GM23338 (cell line): ENCODE results near the gene APOBEC3B. TPM values are rescaled to one million over a fixed set of nuclear protein-coding genes. Genes with fewer than 3 reads are reported as not detected.

ENCODE experiments used
- ATAC-seq: fragments of 200-7000 bp; cut with Tn5 transposase; 3 replicates; pipeline ENCODE4 v1.9.1; 2020
- DNase-seq: peaks from one replicate; pipeline ENCODE4 v3.0.0-alpha.2; 2015; ENCODE audit warnings: low spot score
- H2AFZ ChIP-seq: fragments of 200-600 bp; sonication (generic); 2 replicates; pipeline ENCODE4 v1.8.0; 2016; ENCODE audit warnings: antibody characterized with exemption, mild to moderate bottlenecking, moderate library complexity
- H3F3A ChIP-seq: fragments of 200-600 bp; sonication (generic); replicated peaks from 2 replicates; pipeline ENCODE4 v1.8.0; 2017; ENCODE audit warnings: antibody characterized with exemption, mixed run types, low read depth
- H3K27ac ChIP-seq: fragments of 200-600 bp; sonication (generic); 2 replicates; pipeline ENCODE4 v1.6.1; 2016; ENCODE audit warnings: low read depth
- H3K27me3 ChIP-seq: fragments of 200-600 bp; sonication (generic); 2 replicates; pipeline ENCODE4 v1.8.0; 2016; ENCODE audit warnings: mild to moderate bottlenecking, mixed run types, moderate library complexity; ENCODE audit not compliant: insufficient read depth
- H3K36me3 ChIP-seq: fragments of 200-600 bp; sonication (generic); 2 replicates; pipeline ENCODE4 v1.8.0; 2016; ENCODE audit warnings: mild to moderate bottlenecking; ENCODE audit not compliant: insufficient read depth
- H3K4me1 ChIP-seq: fragments of 200-600 bp; sonication (generic); 2 replicates; pipeline ENCODE4 v1.8.0; 2016; ENCODE audit warnings: mild to moderate bottlenecking, moderate library complexity; ENCODE audit not compliant: insufficient read depth
- H3K4me2 ChIP-seq: fragments of 200-600 bp; sonication (generic); 2 replicates; pipeline ENCODE4 v1.7.1; 2017; ENCODE audit warnings: mixed run types
- H3K4me3 ChIP-seq: fragments of 200-600 bp; sonication (generic); 2 replicates; pipeline ENCODE4 v1.6.1; 2016; ENCODE audit warnings: mixed run types
- H3K79me2 ChIP-seq: fragments of 200-600 bp; sonication (generic); replicated peaks from 2 replicates; pipeline ENCODE4 v1.8.0; 2017; ENCODE audit warnings: mild to moderate bottlenecking; ENCODE audit not compliant: insufficient read depth
- H3K9me2 ChIP-seq: fragments of 200-600 bp; sonication (generic); 2 replicates; pipeline ENCODE4 v1.8.0; 2017; ENCODE audit not compliant: insufficient read depth
- H4K20me1 ChIP-seq: fragments of 200-600 bp; sonication (generic); replicated peaks from 2 replicates; pipeline ENCODE4 v1.8.0; 2017; ENCODE audit warnings: mild to moderate bottlenecking; ENCODE audit not compliant: insufficient read depth
- H3K27ac Mint-ChIP-seq: 2 replicates; pipeline ENCODE4 v1.8.0; 2020; ENCODE audit warnings: inconsistent platforms, mild to moderate bottlenecking, moderate library complexity, mixed read lengths
- H3K27me3 Mint-ChIP-seq: 3 replicates; pipeline ENCODE4 v1.8.0; 2022; ENCODE audit warnings: low read depth, mild to moderate bottlenecking, moderate library complexity, mixed read lengths, inconsistent platforms; ENCODE audit not compliant: insufficient read depth, poor library complexity
- H3K36me3 Mint-ChIP-seq: 3 replicates; pipeline ENCODE4 v1.8.0; 2021; ENCODE audit warnings: low read depth, mild to moderate bottlenecking, inconsistent platforms, moderate library complexity, mixed read lengths
- H3K4me1 Mint-ChIP-seq: 3 replicates; pipeline ENCODE4 v1.8.0; 2020; ENCODE audit warnings: mild to moderate bottlenecking, inconsistent platforms, mixed read lengths
- H3K4me3 Mint-ChIP-seq: 3 replicates; pipeline ENCODE4 v1.8.0; 2021; ENCODE audit warnings: moderate library complexity, mild to moderate bottlenecking, inconsistent platforms, mixed read lengths
- H3K9me3 Mint-ChIP-seq: 3 replicates; pipeline ENCODE4 v1.8.0; 2020; ENCODE audit warnings: moderate library complexity, mild to moderate bottlenecking, inconsistent platforms, mixed read lengths
- CREB1 ChIP-seq: fragments of 250-450 bp; sonication (Bioruptor Pico); IDR thresholded peaks from 2 replicates; pipeline ENCODE4 v1.5.0; 2020; ENCODE audit warnings: low read depth, mild to moderate bottlenecking, moderate library complexity
- EZH2 ChIP-seq: fragments of 200-600 bp; sonication (generic); IDR thresholded peaks from one replicate; pipeline ENCODE4 v1.8.0; 2017; ENCODE audit warnings: antibody characterized with exemption, mild to moderate bottlenecking, low read depth; ENCODE audit not compliant: unreplicated experiment
- EZH2phosphoT487 ChIP-seq: fragments of 200-600 bp; sonication (generic); IDR thresholded peaks from one replicate; pipeline ENCODE4 v1.8.1; 2018; ENCODE audit warnings: antibody characterized with exemption; ENCODE audit not compliant: unreplicated experiment
- NANOG ChIP-seq: IDR thresholded peaks from 2 replicates; pipeline ENCODE4 v1.6.1; 2016; ENCODE audit warnings: antibody characterized with exemption, borderline replicate concordance
- POLR2AphosphoS5 ChIP-seq: IDR thresholded peaks from 2 replicates; pipeline ENCODE4 v1.6.1; 2016; ENCODE audit warnings: antibody characterized with exemption, low read depth
- STAT1 ChIP-seq: IDR thresholded peaks from one replicate; pipeline ENCODE4 v1.6.1; 2016; ENCODE audit warnings: antibody characterized with exemption; ENCODE audit not compliant: unreplicated experiment
- ZNF114 ChIP-seq: fragments of 250-450 bp; sonication (Bioruptor Pico); IDR thresholded peaks from 2 replicates; pipeline ENCODE4 v1.5.0; 2020; ENCODE audit warnings: mild to moderate bottlenecking, moderate library complexity
- ZNF331 ChIP-seq: fragments of 250-450 bp; sonication (Bioruptor Pico); IDR thresholded peaks from 2 replicates; pipeline ENCODE4 v1.5.0; 2020; ENCODE audit warnings: low read depth, mild to moderate bottlenecking, moderate library complexity
- polyA plus RNA-seq: library from polyadenylated mRNA; unstranded; fragments of >200 nt; fragmentation: Nextera tagmentation; extraction: Ambion mirVana; gene quantifications from 2 replicates; pipeline ENCODE4 v1.2.1, GENCODE V29; 2016
- total RNA-seq: library from RNA; depleted of rRNA; stranded (reverse); fragments of >200 nt; shearing (Covaris generic); gene quantifications from 2 replicates; pipeline ENCODE4 v1.2.3, GENCODE V29; 2014
- TF ChIP-seq, protein P1 (sequence below): IDR thresholded peaks from one replicate; pipeline ENCODE4 v1.6.1; 2018; ENCODE audit warnings: antibody characterized with exemption; ENCODE audit not compliant: unreplicated experiment
- TF ChIP-seq, protein P2 (sequence below): fragments of 250-450 bp; sonication (Bioruptor Pico); IDR thresholded peaks from 2 replicates; pipeline ENCODE4 v1.5.0; 2020; ENCODE audit warnings: mild to moderate bottlenecking, moderate library complexity

Gene APOBEC3B
- total and polyA plus RNA-seq, 2 experiments from 2014 or later, result 7.0 to 9.2 TPM

DNA sequence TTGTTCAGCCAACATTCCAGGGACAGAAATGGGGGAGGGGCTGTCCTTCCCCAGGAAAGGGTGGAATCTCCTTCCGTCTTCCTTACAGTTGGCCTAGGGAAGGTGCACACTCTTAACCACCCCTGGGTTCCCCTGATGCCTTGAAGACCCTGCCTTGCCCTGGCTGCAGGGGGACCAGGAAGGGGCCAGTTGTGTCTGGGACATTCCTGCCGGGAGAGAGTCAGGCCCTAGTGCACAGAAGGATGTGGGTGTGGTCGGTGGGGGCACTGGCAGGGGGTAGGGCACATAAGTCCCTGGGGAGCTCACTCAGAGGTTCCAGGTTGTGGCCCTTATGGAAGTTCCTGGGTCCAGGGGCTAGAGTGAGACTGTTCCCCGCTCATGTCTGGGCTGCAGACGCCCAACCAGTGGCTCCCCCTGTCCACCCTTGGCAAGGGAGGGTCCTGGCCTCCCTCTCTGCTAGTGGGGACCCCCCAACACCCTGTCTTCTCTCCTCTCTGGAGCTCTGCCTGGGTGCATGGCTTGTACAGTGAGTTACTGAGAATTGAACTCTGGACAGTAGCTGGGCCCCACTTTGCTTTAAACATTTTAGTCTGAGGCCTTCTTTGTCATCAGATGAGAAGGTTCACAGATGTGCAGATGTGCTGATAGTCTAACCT, 26.8 kb upstream of the APOBEC3B start:
- no peak for TF ChIP-seq STAT1
- TF ChIP-seq, protein P1, sequence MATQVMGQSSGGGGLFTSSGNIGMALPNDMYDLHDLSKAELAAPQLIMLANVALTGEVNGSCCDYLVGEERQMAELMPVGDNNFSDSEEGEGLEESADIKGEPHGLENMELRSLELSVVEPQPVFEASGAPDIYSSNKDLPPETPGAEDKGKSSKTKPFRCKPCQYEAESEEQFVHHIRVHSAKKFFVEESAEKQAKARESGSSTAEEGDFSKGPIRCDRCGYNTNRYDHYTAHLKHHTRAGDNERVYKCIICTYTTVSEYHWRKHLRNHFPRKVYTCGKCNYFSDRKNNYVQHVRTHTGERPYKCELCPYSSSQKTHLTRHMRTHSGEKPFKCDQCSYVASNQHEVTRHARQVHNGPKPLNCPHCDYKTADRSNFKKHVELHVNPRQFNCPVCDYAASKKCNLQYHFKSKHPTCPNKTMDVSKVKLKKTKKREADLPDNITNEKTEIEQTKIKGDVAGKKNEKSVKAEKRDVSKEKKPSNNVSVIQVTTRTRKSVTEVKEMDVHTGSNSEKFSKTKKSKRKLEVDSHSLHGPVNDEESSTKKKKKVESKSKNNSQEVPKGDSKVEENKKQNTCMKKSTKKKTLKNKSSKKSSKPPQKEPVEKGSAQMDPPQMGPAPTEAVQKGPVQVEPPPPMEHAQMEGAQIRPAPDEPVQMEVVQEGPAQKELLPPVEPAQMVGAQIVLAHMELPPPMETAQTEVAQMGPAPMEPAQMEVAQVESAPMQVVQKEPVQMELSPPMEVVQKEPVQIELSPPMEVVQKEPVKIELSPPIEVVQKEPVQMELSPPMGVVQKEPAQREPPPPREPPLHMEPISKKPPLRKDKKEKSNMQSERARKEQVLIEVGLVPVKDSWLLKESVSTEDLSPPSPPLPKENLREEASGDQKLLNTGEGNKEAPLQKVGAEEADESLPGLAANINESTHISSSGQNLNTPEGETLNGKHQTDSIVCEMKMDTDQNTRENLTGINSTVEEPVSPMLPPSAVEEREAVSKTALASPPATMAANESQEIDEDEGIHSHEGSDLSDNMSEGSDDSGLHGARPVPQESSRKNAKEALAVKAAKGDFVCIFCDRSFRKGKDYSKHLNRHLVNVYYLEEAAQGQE, result no peak
- TF ChIP-seq EZH2, result no peak
- no peak for TF ChIP-seq ZNF114 (CRISPR knock-in tag)
- no peak for TF ChIP-seq NANOG
- H3K27ac Mint-ChIP-seq, result no peak overlapping the region
- H3F3A ChIP-seq, result no peaks in the 10 kb centered on the region

DNA sequence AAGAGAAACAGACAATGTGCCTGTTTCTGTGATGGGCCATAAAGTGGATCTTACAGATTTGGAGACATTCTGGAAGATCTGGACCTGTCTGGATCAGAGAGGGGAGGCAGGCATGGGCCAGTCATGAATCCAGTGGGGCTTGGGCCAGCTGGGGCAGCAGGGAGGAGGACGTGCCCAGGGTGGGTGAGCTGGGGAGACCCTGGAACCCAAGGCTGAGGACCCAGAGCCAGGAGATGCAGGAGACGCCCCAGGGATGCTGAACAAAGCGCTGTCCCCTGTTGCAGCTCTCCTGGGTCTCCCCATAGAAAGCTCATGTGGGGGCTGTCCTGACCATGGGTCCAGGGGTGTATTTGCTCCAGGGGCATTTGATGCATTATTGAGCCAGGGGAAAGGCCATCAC, 26.2 kb upstream of the APOBEC3B start:
- DNase-seq (no peak), ATAC-seq (no peak)
- no peak overlapping the region for H3K4me3 Mint-ChIP-seq
- Histone ChIP-seq H3K4me3 (no peak overlapping the region), H3K36me3 (no peaks in the 10 kb centered on the region), H3F3A (no peaks in the 10 kb centered on the region), H3K27ac (no peak overlapping the region), H3K9me2 (no peaks in the 10 kb centered on the region), H3K79me2 (no peaks in the 10 kb centered on the region), H3K27me3 (no peaks in the 10 kb centered on the region), H4K20me1 (no peaks in the 10 kb centered on the region), H3K4me1 (no peaks in the 10 kb centered on the region), H3K4me2 (no peak overlapping the region), H2AFZ (no peak overlapping the region)
- peaks cover 4% of the 10 kb centered on the region for H3K27me3 Mint-ChIP-seq
- no peaks in the 10 kb centered on the region for H3K9me3 Mint-ChIP-seq
- H3K4me1 Mint-ChIP-seq, result no peaks in the 10 kb centered on the region; the same call in 2 of the 3 replicates
- no peak overlapping the region for H3K27ac Mint-ChIP-seq
- H3K36me3 Mint-ChIP-seq, result no peaks in the 10 kb centered on the region
- TF ChIP-seq, protein P2, sequence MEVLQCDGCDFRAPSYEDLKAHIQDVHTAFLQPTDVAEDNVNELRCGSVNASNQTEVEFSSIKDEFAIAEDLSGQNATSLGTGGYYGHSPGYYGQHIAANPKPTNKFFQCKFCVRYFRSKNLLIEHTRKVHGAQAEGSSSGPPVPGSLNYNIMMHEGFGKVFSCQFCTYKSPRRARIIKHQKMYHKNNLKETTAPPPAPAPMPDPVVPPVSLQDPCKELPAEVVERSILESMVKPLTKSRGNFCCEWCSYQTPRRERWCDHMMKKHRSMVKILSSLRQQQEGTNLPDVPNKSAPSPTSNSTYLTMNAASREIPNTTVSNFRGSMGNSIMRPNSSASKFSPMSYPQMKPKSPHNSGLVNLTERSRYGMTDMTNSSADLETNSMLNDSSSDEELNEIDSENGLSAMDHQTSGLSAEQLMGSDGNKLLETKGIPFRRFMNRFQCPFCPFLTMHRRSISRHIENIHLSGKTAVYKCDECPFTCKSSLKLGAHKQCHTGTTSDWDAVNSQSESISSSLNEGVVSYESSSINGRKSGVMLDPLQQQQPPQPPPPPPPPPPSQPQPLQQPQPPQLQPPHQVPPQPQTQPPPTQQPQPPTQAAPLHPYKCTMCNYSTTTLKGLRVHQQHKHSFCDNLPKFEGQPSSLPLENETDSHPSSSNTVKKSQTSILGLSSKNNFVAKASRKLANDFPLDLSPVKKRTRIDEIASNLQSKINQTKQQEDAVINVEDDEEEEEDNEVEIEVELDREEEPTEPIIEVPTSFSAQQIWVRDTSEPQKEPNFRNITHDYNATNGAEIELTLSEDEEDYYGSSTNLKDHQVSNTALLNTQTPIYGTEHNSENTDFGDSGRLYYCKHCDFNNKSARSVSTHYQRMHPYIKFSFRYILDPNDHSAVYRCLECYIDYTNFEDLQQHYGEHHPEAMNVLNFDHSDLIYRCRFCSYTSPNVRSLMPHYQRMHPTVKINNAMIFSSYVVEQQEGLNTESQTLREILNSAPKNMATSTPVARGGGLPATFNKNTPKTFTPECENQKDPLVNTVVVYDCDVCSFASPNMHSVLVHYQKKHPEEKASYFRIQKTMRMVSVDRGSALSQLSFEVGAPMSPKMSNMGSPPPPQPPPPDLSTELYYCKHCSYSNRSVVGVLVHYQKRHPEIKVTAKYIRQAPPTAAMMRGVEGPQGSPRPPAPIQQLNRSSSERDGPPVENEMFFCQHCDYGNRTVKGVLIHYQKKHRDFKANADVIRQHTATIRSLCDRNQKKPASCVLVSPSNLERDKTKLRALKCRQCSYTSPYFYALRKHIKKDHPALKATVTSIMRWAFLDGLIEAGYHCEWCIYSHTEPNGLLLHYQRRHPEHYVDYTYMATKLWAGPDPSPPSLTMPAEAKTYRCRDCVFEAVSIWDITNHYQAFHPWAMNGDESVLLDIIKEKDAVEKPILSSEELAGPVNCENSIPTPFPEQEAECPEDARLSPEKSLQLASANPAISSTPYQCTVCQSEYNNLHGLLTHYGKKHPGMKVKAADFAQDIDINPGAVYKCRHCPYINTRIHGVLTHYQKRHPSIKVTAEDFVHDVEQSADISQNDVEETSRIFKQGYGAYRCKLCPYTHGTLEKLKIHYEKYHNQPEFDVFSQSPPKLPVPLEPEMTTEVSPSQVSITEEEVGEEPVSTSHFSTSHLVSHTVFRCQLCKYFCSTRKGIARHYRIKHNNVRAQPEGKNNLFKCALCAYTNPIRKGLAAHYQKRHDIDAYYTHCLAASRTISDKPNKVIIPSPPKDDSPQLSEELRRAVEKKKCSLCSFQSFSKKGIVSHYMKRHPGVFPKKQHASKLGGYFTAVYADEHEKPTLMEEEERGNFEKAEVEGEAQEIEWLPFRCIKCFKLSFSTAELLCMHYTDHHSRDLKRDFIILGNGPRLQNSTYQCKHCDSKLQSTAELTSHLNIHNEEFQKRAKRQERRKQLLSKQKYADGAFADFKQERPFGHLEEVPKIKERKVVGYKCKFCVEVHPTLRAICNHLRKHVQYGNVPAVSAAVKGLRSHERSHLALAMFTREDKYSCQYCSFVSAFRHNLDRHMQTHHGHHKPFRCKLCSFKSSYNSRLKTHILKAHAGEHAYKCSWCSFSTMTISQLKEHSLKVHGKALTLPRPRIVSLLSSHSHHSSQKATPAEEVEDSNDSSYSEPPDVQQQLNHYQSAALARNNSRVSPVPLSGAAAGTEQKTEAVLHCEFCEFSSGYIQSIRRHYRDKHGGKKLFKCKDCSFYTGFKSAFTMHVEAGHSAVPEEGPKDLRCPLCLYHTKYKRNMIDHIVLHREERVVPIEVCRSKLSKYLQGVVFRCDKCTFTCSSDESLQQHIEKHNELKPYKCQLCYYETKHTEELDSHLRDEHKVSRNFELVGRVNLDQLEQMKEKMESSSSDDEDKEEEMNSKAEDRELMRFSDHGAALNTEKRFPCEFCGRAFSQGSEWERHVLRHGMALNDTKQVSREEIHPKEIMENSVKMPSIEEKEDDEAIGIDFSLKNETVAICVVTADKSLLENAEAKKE (CRISPR knock-in tag), result no peak
- TF ChIP-seq STAT1 (no peak), NANOG (no peak), CREB1 (CRISPR knock-in tag) (no peak), EZH2phosphoT487 (no peak), EZH2 (no peak), ZNF331 (CRISPR knock-in tag) (no peak), POLR2AphosphoS5 (no peak)

More for the DNA sequence above, 26.8 kb upstream of the APOBEC3B start:
- Histone ChIP-seq H3K27ac (no peak overlapping the region), H3K27me3 (no peaks in the 10 kb centered on the region), H3K9me2 (no peaks in the 10 kb centered on the region), H3K36me3 (no peaks in the 10 kb centered on the region), H4K20me1 (no peaks in the 10 kb centered on the region), H3K79me2 (no peaks in the 10 kb centered on the region), H3K4me1 (no peaks in the 10 kb centered on the region), H3K4me3 (no peak overlapping the region), H3K4me2 (no peak overlapping the region), H2AFZ (no peak overlapping the region)
- Mint-ChIP-seq H3K36me3 (no peaks in the 10 kb centered on the region), H3K27me3 (peaks cover 4% of the 10 kb centered on the region), H3K4me3 (no peak overlapping the region), H3K4me1 (no peaks in the 10 kb centered on the region; the same call in 2 of the 3 replicates), H3K9me3 (no peaks in the 10 kb centered on the region)
- DNase-seq (no peak), ATAC-seq (no peak)
